ENCODE results near the gene SLC27A2. TPM values are rescaled to one million over a fixed set of nuclear protein-coding genes. Genes with fewer than 3 reads are reported as not detected.

SLC27A2 gene
- total and polyA plus RNA-seq, 2 experiments from 2014 or later = 2.8 to 9.4 TPM

DNA sequence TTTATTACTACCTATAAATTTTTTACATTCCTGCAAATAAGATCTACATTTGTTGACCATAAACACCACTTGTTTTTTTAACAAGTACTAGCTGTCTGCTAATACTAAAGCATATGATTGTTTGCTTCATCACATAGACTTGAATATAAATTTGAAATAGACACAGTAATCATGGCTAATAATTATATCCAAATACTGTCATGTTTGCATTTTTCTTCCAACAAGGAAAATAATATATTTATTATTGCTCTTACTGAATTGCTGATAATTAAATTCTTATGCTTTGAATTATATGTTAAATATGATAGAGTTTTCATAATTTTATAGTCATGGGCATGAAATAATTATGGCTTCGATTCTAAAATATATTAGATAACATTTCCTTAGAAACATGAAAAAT lies 43.1 kb downstream of the SLC27A2 start (continued):
- TF ChIP-seq, protein P1, sequence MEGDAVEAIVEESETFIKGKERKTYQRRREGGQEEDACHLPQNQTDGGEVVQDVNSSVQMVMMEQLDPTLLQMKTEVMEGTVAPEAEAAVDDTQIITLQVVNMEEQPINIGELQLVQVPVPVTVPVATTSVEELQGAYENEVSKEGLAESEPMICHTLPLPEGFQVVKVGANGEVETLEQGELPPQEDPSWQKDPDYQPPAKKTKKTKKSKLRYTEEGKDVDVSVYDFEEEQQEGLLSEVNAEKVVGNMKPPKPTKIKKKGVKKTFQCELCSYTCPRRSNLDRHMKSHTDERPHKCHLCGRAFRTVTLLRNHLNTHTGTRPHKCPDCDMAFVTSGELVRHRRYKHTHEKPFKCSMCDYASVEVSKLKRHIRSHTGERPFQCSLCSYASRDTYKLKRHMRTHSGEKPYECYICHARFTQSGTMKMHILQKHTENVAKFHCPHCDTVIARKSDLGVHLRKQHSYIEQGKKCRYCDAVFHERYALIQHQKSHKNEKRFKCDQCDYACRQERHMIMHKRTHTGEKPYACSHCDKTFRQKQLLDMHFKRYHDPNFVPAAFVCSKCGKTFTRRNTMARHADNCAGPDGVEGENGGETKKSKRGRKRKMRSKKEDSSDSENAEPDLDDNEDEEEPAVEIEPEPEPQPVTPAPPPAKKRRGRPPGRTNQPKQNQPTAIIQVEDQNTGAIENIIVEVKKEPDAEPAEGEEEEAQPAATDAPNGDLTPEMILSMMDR (conservative IDR thresholded peaks at IDR 0.05; ENCODE audit: low read depth in 2 of 2) = no peak
- TF ChIP-seq, protein P2, sequence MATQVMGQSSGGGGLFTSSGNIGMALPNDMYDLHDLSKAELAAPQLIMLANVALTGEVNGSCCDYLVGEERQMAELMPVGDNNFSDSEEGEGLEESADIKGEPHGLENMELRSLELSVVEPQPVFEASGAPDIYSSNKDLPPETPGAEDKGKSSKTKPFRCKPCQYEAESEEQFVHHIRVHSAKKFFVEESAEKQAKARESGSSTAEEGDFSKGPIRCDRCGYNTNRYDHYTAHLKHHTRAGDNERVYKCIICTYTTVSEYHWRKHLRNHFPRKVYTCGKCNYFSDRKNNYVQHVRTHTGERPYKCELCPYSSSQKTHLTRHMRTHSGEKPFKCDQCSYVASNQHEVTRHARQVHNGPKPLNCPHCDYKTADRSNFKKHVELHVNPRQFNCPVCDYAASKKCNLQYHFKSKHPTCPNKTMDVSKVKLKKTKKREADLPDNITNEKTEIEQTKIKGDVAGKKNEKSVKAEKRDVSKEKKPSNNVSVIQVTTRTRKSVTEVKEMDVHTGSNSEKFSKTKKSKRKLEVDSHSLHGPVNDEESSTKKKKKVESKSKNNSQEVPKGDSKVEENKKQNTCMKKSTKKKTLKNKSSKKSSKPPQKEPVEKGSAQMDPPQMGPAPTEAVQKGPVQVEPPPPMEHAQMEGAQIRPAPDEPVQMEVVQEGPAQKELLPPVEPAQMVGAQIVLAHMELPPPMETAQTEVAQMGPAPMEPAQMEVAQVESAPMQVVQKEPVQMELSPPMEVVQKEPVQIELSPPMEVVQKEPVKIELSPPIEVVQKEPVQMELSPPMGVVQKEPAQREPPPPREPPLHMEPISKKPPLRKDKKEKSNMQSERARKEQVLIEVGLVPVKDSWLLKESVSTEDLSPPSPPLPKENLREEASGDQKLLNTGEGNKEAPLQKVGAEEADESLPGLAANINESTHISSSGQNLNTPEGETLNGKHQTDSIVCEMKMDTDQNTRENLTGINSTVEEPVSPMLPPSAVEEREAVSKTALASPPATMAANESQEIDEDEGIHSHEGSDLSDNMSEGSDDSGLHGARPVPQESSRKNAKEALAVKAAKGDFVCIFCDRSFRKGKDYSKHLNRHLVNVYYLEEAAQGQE (IDR thresholded peaks at IDR 0.05; ENCODE audit: unreplicated experiment) = no peak
- TF ChIP-seq, protein P3, sequence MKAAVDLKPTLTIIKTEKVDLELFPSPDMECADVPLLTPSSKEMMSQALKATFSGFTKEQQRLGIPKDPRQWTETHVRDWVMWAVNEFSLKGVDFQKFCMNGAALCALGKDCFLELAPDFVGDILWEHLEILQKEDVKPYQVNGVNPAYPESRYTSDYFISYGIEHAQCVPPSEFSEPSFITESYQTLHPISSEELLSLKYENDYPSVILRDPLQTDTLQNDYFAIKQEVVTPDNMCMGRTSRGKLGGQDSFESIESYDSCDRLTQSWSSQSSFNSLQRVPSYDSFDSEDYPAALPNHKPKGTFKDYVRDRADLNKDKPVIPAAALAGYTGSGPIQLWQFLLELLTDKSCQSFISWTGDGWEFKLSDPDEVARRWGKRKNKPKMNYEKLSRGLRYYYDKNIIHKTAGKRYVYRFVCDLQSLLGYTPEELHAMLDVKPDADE (IDR thresholded peaks at IDR 0.05) = no peak
- TF ChIP-seq STAT1 (IDR thresholded peaks at IDR 0.05; ENCODE audit: unreplicated experiment) = no peak
- no peak for TF ChIP-seq CREB1 (CRISPR knock-in tag; IDR thresholded peaks at IDR 0.05; ENCODE audit: low read depth)
- no peak for TF ChIP-seq EZH2 (IDR thresholded peaks at IDR 0.05; ENCODE audit: low read depth, unreplicated experiment)

DNA sequence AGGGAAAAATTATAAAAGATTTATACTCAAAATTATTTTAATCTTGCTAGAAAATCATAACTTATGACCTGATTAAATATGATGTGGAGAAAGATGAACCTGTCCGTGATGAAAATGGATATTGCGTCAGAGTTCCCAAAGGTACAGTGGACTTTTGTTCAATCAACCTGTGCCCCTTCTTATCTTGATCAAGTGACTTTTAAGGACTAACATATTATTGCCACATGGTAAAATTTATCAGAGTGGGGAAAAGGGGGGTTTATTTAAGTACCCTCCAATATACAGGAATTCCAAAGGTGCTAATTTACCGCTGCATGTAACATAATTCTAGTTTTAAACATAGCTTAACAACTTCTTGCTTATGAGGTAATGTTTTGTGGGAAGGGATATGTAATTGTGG lies 43.9 kb downstream of the SLC27A2 start:
- ATAC-seq (no peak), DNase-seq (ENCODE audit: low spot score) (no peak)
- Mint-ChIP-seq H3K4me3 (no peak overlapping the region), H3K27me3 (ENCODE audit: insufficient read depth, low read depth, poor library complexity) (no peaks in the 10 kb centered on the region), H3K9me3 (no peaks in the 10 kb centered on the region), H3K36me3 (ENCODE audit: low read depth) (peaks cover 4% of the 10 kb centered on the region; the same call in 1 of the 3 replicates), H3K27ac (no peak overlapping the region), H3K4me1 (no peaks in the 10 kb centered on the region)
- Histone ChIP-seq H3F3A (replicated peaks; ENCODE audit: low read depth) (no peaks in the 10 kb centered on the region), H3K36me3 (ENCODE audit: insufficient read depth) (no peaks in the 10 kb centered on the region), H4K20me1 (replicated peaks; ENCODE audit: insufficient read depth) (no peaks in the 10 kb centered on the region; the same call in 1 of the 2 replicates), H3K4me2 (no peak overlapping the region), H3K79me2 (replicated peaks; ENCODE audit: insufficient read depth) (no peaks in the 10 kb centered on the region), H2AFZ (no peak overlapping the region), H3K27me3 (ENCODE audit: insufficient read depth) (no peaks in the 10 kb centered on the region), H3K27ac (ENCODE audit: low read depth) (no peak overlapping the region), H3K4me1 (ENCODE audit: insufficient read depth) (no peaks in the 10 kb centered on the region), H3K4me3 (no peak overlapping the region), H3K9me2 (ENCODE audit: insufficient read depth) (no peaks in the 10 kb centered on the region)
- TF ChIP-seq, protein P1 (conservative IDR thresholded peaks at IDR 0.05; ENCODE audit: low read depth in 2 of 2) = no peak
- TF ChIP-seq JUNB (IDR thresholded peaks at IDR 0.05; ENCODE audit: unreplicated experiment) (no peak), CREB1 (CRISPR knock-in tag; IDR thresholded peaks at IDR 0.05; ENCODE audit: low read depth) (no peak)
- TF ChIP-seq, protein P2 (IDR thresholded peaks at IDR 0.05; ENCODE audit: unreplicated experiment) = no peak

Data from GM23338 (cell line).